Liver (tissue), 3 donors: Measurements from ENCODE around the gene PTHLH.

Experiments
- HNF4G ChIP-seq: IDR thresholded peaks from 2 replicates; pipeline ENCODE4 v1.6.1; 2016; ENCODE audit warnings: antibody characterized with exemption
- TF ChIP-seq, protein P1 (sequence below): fragments of 150-350 bp; IDR thresholded peaks from 2 replicates; pipeline ENCODE4 v1.5.1; 2017; ENCODE audit warnings: improper control_type of control experiment, low read depth, low read length; ENCODE audit not compliant: missing input control
- donor health status: healthy.
- donor health status: healthy.

DNA sequence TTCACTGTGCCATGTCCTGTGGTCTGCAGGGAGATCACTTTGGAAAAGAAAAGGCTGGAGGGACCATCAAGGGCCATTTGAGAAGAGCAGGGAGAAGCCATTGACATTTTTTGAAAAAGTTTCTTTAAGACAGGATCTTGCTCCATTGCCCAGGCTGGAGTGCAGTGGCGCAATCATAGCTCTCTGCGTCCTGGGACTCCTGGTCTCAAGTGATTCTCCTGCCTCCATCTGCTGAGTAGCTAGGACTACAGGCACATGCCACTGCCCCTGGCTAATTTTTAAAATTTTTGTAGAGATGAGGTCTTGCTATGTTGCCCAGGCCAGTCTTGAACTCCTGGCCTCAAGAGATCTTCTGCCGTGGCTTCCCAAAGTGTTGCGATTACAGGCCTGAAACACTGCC lies 32.3 kb downstream of the PTHLH start:
- TF ChIP-seq, protein P1, sequence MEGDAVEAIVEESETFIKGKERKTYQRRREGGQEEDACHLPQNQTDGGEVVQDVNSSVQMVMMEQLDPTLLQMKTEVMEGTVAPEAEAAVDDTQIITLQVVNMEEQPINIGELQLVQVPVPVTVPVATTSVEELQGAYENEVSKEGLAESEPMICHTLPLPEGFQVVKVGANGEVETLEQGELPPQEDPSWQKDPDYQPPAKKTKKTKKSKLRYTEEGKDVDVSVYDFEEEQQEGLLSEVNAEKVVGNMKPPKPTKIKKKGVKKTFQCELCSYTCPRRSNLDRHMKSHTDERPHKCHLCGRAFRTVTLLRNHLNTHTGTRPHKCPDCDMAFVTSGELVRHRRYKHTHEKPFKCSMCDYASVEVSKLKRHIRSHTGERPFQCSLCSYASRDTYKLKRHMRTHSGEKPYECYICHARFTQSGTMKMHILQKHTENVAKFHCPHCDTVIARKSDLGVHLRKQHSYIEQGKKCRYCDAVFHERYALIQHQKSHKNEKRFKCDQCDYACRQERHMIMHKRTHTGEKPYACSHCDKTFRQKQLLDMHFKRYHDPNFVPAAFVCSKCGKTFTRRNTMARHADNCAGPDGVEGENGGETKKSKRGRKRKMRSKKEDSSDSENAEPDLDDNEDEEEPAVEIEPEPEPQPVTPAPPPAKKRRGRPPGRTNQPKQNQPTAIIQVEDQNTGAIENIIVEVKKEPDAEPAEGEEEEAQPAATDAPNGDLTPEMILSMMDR: no peak
- TF ChIP-seq HNF4G: no peak
